Muscle of leg (tissue), 11 donors: ENCODE results near the gene SSBP3. TPM values are rescaled to one million over a fixed set of nuclear protein-coding genes. Genes with fewer than 3 reads are reported as not detected.
A peak's percentile ranks its signal among the peaks of the same experiment; 100 is the strongest.

Source experiments
- DNase-seq: peaks from one replicate; pipeline ENCODE4 v3.0.0; 2013
- H3K27ac ChIP-seq: one replicate; pipeline ENCODE4 v1.5.1; 2013; ENCODE audit warnings: mild to moderate bottlenecking, low read length, control low read depth
- H3K27me3 ChIP-seq: one replicate; pipeline ENCODE4 v1.6.1; 2013; ENCODE audit warnings: low read length; ENCODE audit not compliant: control insufficient read depth, insufficient read depth
- H3K36me3 ChIP-seq: one replicate; pipeline ENCODE4 v1.6.1; 2013; ENCODE audit warnings: low read length; ENCODE audit not compliant: control insufficient read depth, insufficient read depth
- H3K4me1 ChIP-seq: one replicate; pipeline ENCODE4 v1.6.1; 2013; ENCODE audit warnings: low read length; ENCODE audit not compliant: control insufficient read depth, insufficient read depth
- H3K4me3 ChIP-seq: one replicate; pipeline ENCODE4 v1.5.1; 2013; ENCODE audit warnings: low read length, control low read depth
- H3K9me3 ChIP-seq: replicated peaks from 2 replicates; pipeline ENCODE4 v1.6.1; 2013; ENCODE audit warnings: low read depth, low read length; ENCODE audit not compliant: control insufficient read depth
- WGBS: methylation state at CpG from one replicate; pipeline ENCODE4 v1.1.5; 2013; ENCODE audit warnings: missing lambda C conversion rate; ENCODE audit not compliant: insufficient coverage; 5-methylcytosine and 5-hydroxymethylcytosine counted together
- polyA plus RNA-seq, 8 donors: library from polyadenylated mRNA; unstranded; fragments of 120-200 nt; gene quantifications; one replicate each; pipeline versions ENCODE4 v1.2.1 to v1.2.3, GENCODE V29; 2013; ENCODE audit warnings: inconsistent platforms in 1 of 8, low replicate concordance in 1 of 8; ENCODE audit not compliant: insufficient read length in 8 of 8, insufficient read depth in 1 of 8
- total RNA-seq: library from RNA; stranded (reverse); fragments of 120-200 nt; gene quantifications from one replicate; pipeline ENCODE4 v1.2.4, GENCODE V29; 2013

SSBP3 gene
- total and polyA plus RNA-seq, 9 donors: 14.9 to 63.8 (median 54.2) TPM

DNA sequence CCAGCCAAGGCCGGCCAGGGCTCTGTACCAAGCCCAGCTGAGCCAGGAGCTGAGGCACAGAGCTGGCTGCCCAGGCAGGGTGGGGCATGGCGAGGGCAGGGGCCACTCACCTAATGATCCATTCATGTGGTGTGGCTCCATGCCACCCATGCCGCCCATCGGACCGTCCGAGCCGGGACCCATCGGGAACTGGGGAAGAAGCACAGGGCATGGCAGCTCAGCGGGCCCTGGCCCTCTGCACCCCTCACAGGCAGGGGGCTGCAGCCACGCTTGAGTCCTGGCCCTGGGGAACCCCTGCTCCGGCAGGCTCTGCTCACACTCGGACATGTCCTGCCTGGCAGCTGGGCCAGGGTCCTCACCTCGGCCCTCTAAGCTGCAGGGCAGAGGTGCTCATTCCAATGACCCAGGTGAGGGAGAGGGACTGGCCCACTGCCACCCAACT, 177.5 kb downstream of the SSBP3 start:
- no peak overlapping the region for H3K4me3 ChIP-seq
- H3K27me3 ChIP-seq: no peaks in the 10 kb centered on the region
- H3K9me3 ChIP-seq: no peaks in the 10 kb centered on the region
- DNase-seq: no peak
- no peak overlapping the region for H3K27ac ChIP-seq
- WGBS: 84% methylated on average over 12 of the region's 13 CpGs
- peaks cover 33% of the 10 kb centered on the region for H3K36me3 ChIP-seq
- H3K4me1 ChIP-seq: peaks cover 19% of the 10 kb centered on the region

GRCh38 chr1:54227891-54228310, 178.3 kb downstream of the SSBP3 start:
- Histone ChIP-seq H3K4me3 (no peak overlapping the region), H3K27me3 (no peaks in the 10 kb centered on the region), H3K36me3 (peaks cover 37% of the 10 kb centered on the region), H3K9me3 (no peaks in the 10 kb centered on the region), H3K4me1 (peaks cover 19% of the 10 kb centered on the region), H3K27ac (no peak overlapping the region)
- 44% methylated on average over 17 of the region's 17 CpGs for WGBS
- DNase-seq: no peak

DNA sequence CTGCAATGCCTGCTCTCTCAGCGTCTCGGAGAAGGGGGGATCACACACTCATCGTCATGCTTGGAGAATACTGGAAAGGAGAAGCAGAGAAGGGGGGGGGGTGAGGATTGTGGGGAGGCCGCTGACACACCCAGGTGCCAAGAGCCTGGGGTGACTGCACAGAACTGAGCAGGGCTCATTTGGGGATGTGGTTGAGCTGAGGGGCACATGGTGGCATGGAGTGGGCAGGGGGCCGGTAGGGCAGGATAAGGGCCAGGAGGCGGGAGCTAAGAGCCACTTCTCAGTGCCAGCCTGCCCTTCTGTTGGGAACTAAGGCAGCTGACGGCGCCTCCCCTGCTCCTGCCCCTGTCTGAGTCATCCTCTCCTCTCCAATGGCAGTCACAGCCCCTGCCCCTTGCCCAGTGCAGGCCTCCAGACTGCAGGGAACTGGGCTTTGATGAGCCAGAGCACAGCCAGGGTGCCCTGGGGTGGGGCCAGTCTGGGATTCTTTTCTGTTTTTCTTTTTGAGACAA, 179.0 kb downstream of the SSBP3 start:
- no peaks in the 10 kb centered on the region for H3K9me3 ChIP-seq
- H3K4me1 ChIP-seq: peaks cover 19% of the 10 kb centered on the region
- 63% methylated on average over 5 of the region's 8 CpGs for WGBS
- peaks cover 42% of the 10 kb centered on the region for H3K36me3 ChIP-seq
- H3K4me3 ChIP-seq: no peak overlapping the region
- no peak for DNase-seq
- no peaks in the 10 kb centered on the region for H3K27me3 ChIP-seq
- H3K27ac ChIP-seq: no peak overlapping the region

DNA sequence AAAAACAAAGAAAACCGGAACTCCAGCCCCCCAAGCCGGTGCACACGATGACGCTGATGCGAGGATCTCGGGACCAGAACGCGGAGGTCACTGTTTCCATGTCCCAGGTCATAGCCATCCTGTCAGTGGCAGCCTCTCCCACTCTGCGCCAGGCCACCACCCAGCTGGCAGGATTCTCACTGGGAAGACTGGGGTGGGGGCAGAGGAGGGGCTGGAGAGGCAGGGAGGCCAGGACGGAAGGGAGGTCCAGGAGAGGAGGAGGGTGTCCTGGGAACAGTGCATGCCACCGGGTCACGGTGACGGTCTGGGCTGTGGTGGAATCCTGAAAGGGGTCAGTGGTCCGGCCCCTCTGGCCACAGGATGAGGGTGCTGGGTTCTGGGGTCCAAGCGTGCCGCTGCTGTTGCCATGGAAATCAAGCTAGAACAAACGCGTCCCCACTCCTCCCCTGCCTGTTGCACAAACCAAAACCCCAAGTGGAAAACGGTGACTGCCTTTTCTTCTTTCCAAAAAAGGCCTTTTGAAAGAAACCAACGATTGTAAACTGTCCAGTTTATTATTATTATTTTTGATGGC, 180.1 kb downstream of the SSBP3 start:
- Histone ChIP-seq H3K4me3 (no peak overlapping the region), H3K27ac (no peak overlapping the region), H3K9me3 (no peaks in the 10 kb centered on the region), H3K36me3 (peaks cover 50% of the 10 kb centered on the region), H3K27me3 (no peaks in the 10 kb centered on the region), H3K4me1 (peaks cover 24% of the 10 kb centered on the region)
- WGBS: 90% methylated on average over 13 of the region's 20 CpGs
- no peak for DNase-seq

DNA sequence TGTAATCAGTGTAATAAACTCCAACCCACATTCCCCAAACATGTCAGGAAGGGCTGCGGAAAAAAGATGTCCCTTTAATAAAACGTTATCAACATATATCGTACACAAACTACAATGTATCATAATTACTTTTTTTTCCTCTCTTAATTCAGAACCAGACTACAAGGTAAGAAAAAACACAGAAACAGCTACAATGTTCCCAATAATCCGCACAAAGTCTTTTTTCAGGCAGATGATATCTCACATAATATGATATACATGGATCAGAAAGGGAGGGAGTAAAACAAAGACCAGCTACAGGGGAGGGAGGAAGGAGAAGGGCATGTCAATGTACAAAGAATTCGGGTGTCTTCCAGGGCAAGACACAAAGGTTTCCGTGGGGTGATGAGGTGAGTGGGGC, 180.8 kb downstream of the SSBP3 start:
- Histone ChIP-seq H3K4me3 (no peak overlapping the region), H3K27ac (no peak overlapping the region), H3K36me3 (peaks cover 49% of the 10 kb centered on the region), H3K4me1 (peaks cover 31% of the 10 kb centered on the region), H3K27me3 (no peaks in the 10 kb centered on the region), H3K9me3 (no peaks in the 10 kb centered on the region)
- no peak for DNase-seq
- WGBS: 77% methylated on average over 2 of the region's 6 CpGs

DNA sequence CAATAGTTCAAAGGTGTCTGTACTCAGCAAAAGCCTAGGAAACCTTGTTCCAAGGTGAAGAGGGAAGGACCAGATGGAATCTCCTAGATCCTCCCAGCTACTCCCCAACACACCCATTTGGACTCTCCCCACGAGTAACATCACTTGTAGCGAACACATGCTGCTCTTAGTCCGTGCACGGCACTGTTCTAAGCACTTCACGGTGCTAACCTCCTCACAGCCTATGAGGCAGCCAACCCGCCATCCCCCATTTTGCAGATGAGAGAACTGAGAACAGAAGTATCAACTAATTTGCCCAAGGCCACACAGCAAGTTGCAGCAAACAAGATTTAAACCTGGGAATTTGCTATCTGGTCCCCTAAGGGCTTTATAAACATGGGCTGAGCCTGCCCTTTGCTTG, 182.0 kb downstream of the SSBP3 start:
- peaks cover 39% of the 10 kb centered on the region for H3K4me1 ChIP-seq
- no peaks in the 10 kb centered on the region for H3K9me3 ChIP-seq
- 71% methylated on average over 4 of the region's 6 CpGs for WGBS
- no peak overlapping the region for H3K4me3 ChIP-seq
- peaks cover 51% of the 10 kb centered on the region for H3K36me3 ChIP-seq
- no peak for DNase-seq
- no peak overlapping the region for H3K27ac ChIP-seq
- H3K27me3 ChIP-seq: no peaks in the 10 kb centered on the region

DNA sequence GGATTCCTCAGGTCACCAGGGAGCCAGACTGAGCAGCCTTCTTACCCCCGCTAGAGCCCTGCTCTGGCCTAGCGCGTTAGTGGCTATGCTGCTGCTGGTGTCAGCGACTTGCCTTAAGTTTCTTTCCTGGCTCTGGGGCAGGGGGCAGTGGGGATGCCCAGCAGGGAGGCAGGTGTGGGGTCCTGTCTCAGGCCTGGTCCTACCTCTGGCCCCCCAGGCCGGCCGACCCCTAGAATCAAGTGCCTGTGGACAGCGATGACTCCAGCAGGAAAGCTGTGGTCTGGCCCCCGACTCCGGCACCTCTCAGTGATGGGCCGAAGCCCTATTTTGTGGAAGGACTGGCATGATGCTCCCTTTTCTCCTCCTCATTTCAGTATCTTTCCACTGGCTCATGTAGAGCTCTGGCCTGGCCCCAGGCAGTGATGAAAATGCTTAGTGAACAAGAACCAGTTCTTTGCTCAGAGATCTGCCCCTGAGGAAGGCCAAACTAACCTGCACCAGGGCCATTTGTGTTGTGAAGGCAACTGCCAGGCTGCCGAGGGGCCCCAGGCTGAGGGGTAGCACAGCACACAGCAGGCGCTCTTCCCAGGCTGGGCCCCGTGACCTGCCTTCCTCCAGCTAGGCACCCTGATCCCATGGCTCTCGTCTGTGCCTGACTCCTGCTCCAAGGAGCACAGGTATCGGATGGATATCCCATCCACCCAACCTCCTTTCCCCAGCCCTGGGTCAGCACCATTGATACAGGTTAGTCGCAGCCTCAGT, 182.6 kb downstream of the SSBP3 start:
- H3K36me3 ChIP-seq: peaks cover 50% of the 10 kb centered on the region
- H3K4me1 ChIP-seq: peaks cover 39% of the 10 kb centered on the region
- no peaks in the 10 kb centered on the region for H3K9me3 ChIP-seq
- no peaks in the 10 kb centered on the region for H3K27me3 ChIP-seq
- 72% methylated on average over 15 of the region's 16 CpGs for WGBS
- no peak overlapping the region for H3K27ac ChIP-seq
- H3K4me3 ChIP-seq: no peak overlapping the region
- DNase-seq: peak; percentile 63

- no peak overlapping the region for H3K4me3 ChIP-seq
- no peak for DNase-seq
- H3K4me1 ChIP-seq: peaks cover 33% of the 10 kb centered on the region
- peaks cover 51% of the 10 kb centered on the region for H3K36me3 ChIP-seq
- no peak overlapping the region for H3K27ac ChIP-seq
- 83% methylated on average over 2 of the region's 6 CpGs for WGBS
- H3K27me3 ChIP-seq: no peaks in the 10 kb centered on the region
- no peaks in the 10 kb centered on the region for H3K9me3 ChIP-seq
Measured at GRCh38 chr1:54222711-54223110, 183.5 kb downstream of the SSBP3 start.

DNA sequence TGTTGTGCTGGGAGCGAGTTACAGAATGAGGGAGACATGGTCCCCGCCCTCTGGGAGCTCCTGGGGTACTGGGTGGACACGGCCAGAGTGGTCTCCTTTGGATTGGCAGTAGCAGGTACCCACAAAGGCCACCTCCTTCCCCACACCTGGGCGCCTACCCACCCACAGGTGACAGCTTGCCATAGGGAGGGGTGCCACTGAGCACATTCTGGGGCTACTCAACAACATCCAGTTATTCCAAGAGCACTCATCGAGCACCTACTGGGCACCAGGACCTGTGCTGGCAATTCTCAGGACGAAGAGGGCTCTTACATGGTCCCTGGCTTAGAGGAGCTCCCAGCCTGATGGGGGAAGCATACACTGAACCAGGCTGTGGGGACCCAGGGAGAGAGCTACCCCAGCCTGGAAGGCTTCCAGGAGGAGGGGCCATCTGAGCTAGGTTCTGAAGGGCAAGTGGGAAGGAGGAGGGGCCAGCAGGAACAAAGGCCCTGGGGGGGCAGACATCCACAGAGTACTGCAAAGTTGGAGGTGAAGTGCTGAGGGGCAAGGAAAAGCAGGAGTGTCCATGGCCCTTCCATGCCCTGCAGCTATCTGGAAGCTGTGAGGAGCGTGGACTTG, 184.2 kb downstream of the SSBP3 start:
- WGBS: 96% methylated on average over 2 of the region's 7 CpGs
- Histone ChIP-seq H3K27me3 (no peaks in the 10 kb centered on the region), H3K9me3 (no peaks in the 10 kb centered on the region), H3K27ac (no peak overlapping the region), H3K36me3 (peaks cover 58% of the 10 kb centered on the region), H3K4me3 (no peak overlapping the region), H3K4me1 (peaks cover 32% of the 10 kb centered on the region)
- DNase-seq: no peak

DNA sequence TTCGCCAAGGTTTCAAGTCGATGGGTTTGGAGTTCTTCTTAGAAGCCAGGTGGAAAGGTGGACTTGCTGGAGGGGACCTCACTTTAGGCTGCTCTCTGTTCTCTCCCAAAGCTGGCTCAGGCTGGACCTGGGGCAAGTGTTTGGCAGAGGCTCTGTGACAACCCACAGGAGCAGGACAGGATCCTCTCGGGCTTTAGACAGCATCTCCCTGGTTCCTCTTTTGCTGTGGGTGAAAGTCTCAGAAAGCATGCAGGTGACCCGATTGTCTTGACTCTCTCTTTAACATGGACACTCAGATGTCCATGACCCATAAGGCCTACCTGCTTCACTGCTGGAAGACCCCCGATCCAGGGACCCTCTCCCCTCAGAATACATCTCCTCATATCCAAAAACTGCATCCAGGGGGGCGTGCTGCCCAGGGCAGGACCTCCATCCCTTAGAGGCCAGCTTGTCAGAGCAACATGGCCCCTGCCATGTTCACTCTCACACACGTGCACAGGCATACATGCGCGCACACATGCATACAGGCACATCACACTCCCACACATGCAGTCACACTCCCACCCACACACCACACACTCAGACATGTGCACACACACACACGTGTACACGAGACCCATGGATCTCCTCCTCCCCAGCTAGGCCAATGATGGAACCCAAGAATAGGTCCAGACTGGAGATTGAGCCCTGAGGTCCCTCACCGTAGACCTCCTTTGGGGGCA, 184.9 kb downstream of the SSBP3 start:
- 91% methylated on average over 7 of the region's 12 CpGs for WGBS
- Histone ChIP-seq H3K36me3 (peaks cover 63% of the 10 kb centered on the region), H3K27ac (peak overlapping the region; percentile 87), H3K27me3 (no peaks in the 10 kb centered on the region), H3K9me3 (no peaks in the 10 kb centered on the region), H3K4me3 (no peak overlapping the region), H3K4me1 (peaks cover 32% of the 10 kb centered on the region)
- no peak for DNase-seq
